Gastroesophageal sphincter (tissue), 4 donors: ENCODE data around the gene ZC3H10. TPM values are rescaled to one million over a fixed set of nuclear protein-coding genes. Genes with fewer than 3 reads are reported as not detected.

Experiments used
- ATAC-seq: fragments of 150-250 bp; one replicate; pipeline ENCODE4 v1.9.1; 2016; ENCODE audit warnings: mild to moderate bottlenecking, moderate library complexity
- H3K27ac ChIP-seq, 4 donors: fragments of 200-600 bp; sonication (generic) in 3 of 4; 1 replicate in 3 of 4; 2 replicates in 1 of 4; pipeline ENCODE4 v1.5.1; 2016 to 2019
- H3K27me3 ChIP-seq: fragments of 200-600 bp; sonication (generic); one replicate; pipeline ENCODE4 v1.5.1; 2019
- H3K36me3 ChIP-seq, 2 donors: fragments of 200-600 bp; sonication (generic); one replicate each; pipeline ENCODE4 v1.5.1; 2019; ENCODE audit warnings: control low read depth in 1 of 2
- H3K4me1 ChIP-seq, 3 donors: fragments of 200-600 bp; sonication (generic); 1 replicate in 2 of 3; 2 replicates in 1 of 3; pipeline ENCODE4 v1.5.1; 2016 to 2019; ENCODE audit warnings: control low read depth in 2 of 3
- H3K4me3 ChIP-seq, 2 donors: fragments of 200-600 bp; sonication (generic); one replicate each; pipeline ENCODE4 v1.5.1; 2019; ENCODE audit warnings: mild to moderate bottlenecking in 1 of 2, moderate library complexity in 1 of 2
- H3K9me3 ChIP-seq, 3 donors: fragments of 200-600 bp; sonication (generic); one replicate each; pipeline ENCODE4 v1.5.1; 2017 to 2019; ENCODE audit warnings: control low read depth in 2 of 3
- EP300 ChIP-seq: sonication (generic); formaldehyde crosslinking; IDR thresholded peaks from one replicate; pipeline ENCODE4 v1.6.1; 2017; ENCODE audit warnings: antibody characterized with exemption, mild to moderate bottlenecking
- POLR2A ChIP-seq, 2 donors: fragments of 450-650 bp; IDR thresholded peaks; one replicate each; pipeline ENCODE4 v1.6.1; 2017; ENCODE audit warnings: antibody characterized with exemption in 2 of 2, mild to moderate bottlenecking in 2 of 2, moderate library complexity in 1 of 2
- POLR2AphosphoS5 ChIP-seq: sonication (generic); formaldehyde crosslinking; IDR thresholded peaks from one replicate; pipeline ENCODE4 v1.6.1; 2017; ENCODE audit warnings: antibody characterized with exemption
- WGBS, 2 donors: methylation state at CpG; one replicate each; pipeline ENCODE4 v1.1.5; 2018; ENCODE audit warnings: low coverage in 1 of 2; 5-methylcytosine and 5-hydroxymethylcytosine counted together
- total RNA-seq, 4 donors: library from RNA; depleted of rRNA; stranded (reverse); fragments of >200 nt; gene quantifications; one replicate each; pipeline ENCODE4 v1.1.0, GENCODE V29; 2016
- TF ChIP-seq, protein P1 (sequence below), 4 experiments: fragments of 200-600 bp in 2 of 4; fragments of 450-650 bp in 2 of 4; sonication (generic) in 1 of 4; IDR thresholded peaks; one replicate each; pipeline ENCODE4 v1.5.1; 2017 to 2019; ENCODE audit warnings: antibody characterized with exemption in 4 of 4, mild to moderate bottlenecking in 2 of 4, moderate library complexity in 2 of 4

Gene ZC3H10
- total RNA-seq, 4 donors from 2014 or later, result 5.0 to 7.4 (median 5.8) TPM

DNA sequence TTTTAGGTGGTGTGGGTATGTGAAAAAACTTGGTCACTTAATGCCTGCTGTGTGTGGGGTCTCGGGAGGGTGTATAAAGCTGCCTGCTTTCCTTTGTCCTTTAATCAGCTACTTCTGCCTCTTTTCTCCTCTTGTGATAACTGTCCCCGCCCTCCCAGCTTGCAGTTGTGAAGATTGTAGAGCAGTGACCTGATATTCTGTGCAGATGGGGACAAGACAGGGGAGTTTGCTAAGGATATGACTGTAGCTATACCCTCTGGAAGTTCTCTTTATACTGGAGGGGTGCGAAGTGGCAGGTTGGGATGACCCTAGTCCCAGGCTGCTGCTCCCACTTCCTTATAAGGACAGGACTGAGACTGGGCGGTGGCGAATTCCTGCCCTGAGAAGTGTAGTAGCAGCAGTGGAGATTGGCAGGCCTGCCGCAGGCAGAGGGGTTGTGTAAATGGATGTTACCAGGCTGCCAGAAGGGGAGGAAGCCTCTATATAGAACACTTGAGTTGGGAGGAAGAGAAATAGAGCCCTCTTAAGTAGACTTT is 40.9 kb downstream of the ZC3H10 start:
- Histone ChIP-seq H3K9me3 (no peaks in the 10 kb centered on the region), H3K27me3 (no peaks in the 10 kb centered on the region), H3K4me1 (peaks cover 0 to 64% (median 18%) of the 10 kb centered on the region in 3 donors), H3K36me3 (peaks cover 0 to 46% of the 10 kb centered on the region in 2 donors), H3K27ac (peak overlapping the region; percentile 93 to 99 (median 98)), H3K4me3 (peak overlapping the region; percentile 71 to 82)
- WGBS, 2 donors, result 0% methylated on average over 2 of the region's 6 CpGs; no CpG with 5 or more reads in 1 of the 2 donors
- TF ChIP-seq POLR2AphosphoS5, result peak; percentile 91
- peak; percentile 83 to 84 for TF ChIP-seq POLR2A (IDR thresholded peaks at IDR 0.05)
- TF ChIP-seq EP300, result no peak
- peak; percentile 71 for ATAC-seq

DNA sequence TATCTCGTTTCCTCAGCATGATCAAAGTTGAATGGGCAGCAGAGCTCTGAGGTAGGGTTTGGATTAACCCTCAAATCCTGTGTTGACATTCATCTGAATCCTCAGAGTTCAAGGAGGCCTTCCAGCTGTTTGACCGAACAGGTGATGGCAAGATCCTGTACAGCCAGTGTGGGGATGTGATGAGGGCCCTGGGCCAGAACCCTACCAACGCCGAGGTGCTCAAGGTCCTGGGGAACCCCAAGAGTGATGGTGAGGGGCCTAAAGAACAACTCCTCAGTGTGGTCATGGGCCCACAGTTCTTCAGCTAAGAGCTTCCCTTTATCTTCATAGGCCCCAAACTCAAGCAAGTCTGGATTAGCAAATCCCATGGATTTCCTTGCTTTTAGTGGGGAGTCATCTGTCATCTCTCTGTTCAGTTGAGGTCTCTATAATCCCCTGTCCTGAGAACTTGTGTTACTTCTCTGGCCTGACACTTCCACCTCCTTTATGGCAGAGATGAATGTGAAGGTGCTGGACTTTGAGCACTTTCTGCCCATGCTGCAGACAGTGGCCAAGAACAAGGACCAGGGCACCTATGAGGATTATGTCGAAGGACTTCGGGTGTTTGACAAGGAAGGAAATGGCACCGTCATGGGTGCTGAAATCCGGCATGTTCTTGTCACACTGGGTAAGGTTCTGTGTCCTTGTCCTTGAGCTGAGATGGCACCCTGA is 41.6 kb downstream of the ZC3H10 start:
- Histone ChIP-seq H3K9me3 (no peaks in the 10 kb centered on the region), H3K27ac (peak overlapping the region; percentile 93 to 99 (median 98)), H3K4me1 (peaks cover 0 to 69% (median 18%) of the 10 kb centered on the region in 3 donors), H3K36me3 (peaks cover 0 to 52% of the 10 kb centered on the region in 2 donors), H3K27me3 (no peaks in the 10 kb centered on the region), H3K4me3 (peak overlapping the region; percentile 71 to 82)
- ATAC-seq, result no peak
- 0 to 9% methylated on average over 7 to 8 of the region's 8 CpGs for WGBS, 2 donors
- TF ChIP-seq POLR2A (IDR thresholded peaks at IDR 0.05), result no peak
- TF ChIP-seq POLR2AphosphoS5, result no peak
- TF ChIP-seq, protein P1, sequence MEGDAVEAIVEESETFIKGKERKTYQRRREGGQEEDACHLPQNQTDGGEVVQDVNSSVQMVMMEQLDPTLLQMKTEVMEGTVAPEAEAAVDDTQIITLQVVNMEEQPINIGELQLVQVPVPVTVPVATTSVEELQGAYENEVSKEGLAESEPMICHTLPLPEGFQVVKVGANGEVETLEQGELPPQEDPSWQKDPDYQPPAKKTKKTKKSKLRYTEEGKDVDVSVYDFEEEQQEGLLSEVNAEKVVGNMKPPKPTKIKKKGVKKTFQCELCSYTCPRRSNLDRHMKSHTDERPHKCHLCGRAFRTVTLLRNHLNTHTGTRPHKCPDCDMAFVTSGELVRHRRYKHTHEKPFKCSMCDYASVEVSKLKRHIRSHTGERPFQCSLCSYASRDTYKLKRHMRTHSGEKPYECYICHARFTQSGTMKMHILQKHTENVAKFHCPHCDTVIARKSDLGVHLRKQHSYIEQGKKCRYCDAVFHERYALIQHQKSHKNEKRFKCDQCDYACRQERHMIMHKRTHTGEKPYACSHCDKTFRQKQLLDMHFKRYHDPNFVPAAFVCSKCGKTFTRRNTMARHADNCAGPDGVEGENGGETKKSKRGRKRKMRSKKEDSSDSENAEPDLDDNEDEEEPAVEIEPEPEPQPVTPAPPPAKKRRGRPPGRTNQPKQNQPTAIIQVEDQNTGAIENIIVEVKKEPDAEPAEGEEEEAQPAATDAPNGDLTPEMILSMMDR (IDR thresholded peaks at IDR 0.05), result no peak
- no peak for TF ChIP-seq EP300

DNA sequence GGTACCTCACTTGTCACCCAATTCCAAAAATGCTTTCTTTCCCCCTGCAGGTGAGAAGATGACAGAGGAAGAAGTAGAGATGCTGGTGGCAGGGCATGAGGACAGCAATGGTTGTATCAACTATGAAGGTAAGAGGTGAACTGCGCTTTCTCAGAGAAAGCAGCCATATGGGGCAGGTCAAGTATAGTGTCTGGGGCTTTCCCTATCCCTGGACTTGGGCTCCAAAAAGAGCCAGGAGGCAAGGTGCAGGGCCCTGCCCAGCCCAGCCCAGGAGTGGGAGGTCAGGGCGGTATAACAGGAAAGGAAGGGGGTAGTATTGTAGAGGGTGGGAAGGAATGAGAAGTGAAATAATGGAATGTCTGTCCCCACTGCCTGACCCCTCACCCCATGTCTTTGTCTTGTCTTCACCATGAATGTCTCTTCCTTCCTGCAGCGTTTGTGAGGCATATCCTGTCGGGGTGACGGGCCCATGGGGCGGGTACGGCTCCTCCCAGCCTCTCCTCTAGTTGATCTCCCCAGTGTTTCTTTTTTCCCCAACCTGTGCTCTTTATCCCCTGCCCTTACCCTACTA is 42.2 kb downstream of the ZC3H10 start:
- Histone ChIP-seq H3K36me3 (peaks cover 0 to 59% of the 10 kb centered on the region in 2 donors), H3K27me3 (no peaks in the 10 kb centered on the region), H3K4me1 (peaks cover 0 to 72% (median 18%) of the 10 kb centered on the region in 3 donors), H3K27ac (peak overlapping the region; percentile 93 to 99 (median 98)), H3K4me3 (peak overlapping the region; percentile 71 to 82), H3K9me3 (no peaks in the 10 kb centered on the region)
- TF ChIP-seq, protein P1 (IDR thresholded peaks at IDR 0.05), result no peak
- TF ChIP-seq POLR2AphosphoS5 (peak; percentile 41), EP300 (no peak), POLR2A (IDR thresholded peaks at IDR 0.05) (no peak)
- WGBS, 2 donors, result 0 to 3% methylated on average over 2 to 5 of the region's 7 CpGs
- ATAC-seq, result no peak

DNA sequence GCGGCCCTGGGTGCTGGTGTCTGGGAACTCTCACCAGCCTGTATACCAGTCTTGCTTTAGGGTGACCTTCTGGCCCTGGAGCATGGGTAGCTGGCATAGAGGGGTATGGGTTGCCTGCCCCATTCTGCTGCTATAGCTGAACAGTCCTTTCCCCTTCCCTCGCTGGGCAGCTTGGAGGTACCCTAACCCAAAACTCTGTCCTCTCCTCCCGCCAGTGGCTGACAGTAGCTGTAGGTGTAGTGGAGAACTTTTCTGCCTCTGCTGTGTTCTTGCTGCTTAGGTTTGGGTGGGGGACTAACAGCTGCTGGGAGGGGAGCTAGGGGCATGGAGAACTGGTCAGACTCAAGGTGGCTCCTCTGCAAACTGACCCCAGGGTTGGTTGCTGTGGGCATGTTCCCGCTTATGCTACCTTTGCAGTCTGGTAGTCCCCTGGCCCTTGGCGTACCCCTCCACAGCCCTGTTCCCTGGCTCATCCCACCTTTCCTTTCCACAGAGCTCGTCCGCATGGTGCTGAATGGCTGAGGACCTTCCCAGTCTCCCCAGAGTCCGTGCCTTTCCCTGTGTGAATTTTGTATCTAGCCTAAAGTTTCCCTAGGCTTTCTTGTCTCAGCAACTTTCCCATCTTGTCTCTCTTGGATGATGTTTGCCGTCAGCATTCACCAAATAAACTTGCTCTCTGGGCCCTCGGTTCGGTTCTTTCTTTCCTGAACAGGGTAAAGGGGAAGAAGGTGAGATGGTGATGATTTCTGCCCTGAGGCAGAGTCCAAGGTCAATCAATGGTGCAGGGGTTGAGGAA is 43.0 kb downstream of the ZC3H10 start:
- no peak for ATAC-seq
- H3K9me3 ChIP-seq, result no peaks in the 10 kb centered on the region
- H3K27me3 ChIP-seq, result no peaks in the 10 kb centered on the region
- H3K4me3 ChIP-seq, result peak overlapping the region; percentile 71 to 82
- peak overlapping the region; percentile 93 to 99 (median 98) for H3K27ac ChIP-seq
- WGBS, 2 donors, result 31 to 33% methylated on average over 8 to 10 of the region's 11 CpGs
- TF ChIP-seq POLR2A (IDR thresholded peaks at IDR 0.05), result peak in 1 of 2 donors; percentile 2
- TF ChIP-seq, protein P1 (IDR thresholded peaks at IDR 0.05), result no peak
- TF ChIP-seq EP300, result no peak
- no peak for TF ChIP-seq POLR2AphosphoS5
- peaks cover 0 to 76% (median 18%) of the 10 kb centered on the region in 3 donors for H3K4me1 ChIP-seq
- peaks cover 0 to 67% of the 10 kb centered on the region in 2 donors for H3K36me3 ChIP-seq
